Astrocyte of the spinal cord (primary cell): Measurements from ENCODE around the gene C13orf42.

Experiments used
- DNase-seq: peaks from one replicate; pipeline ENCODE4 v3.0.0; 2011; ENCODE audit warnings: low read depth, low spot score
- H3K4me3 ChIP-seq: 2 replicates; pipeline ENCODE4 v1.5.1; 2011; ENCODE audit warnings: low read depth, mild to moderate bottlenecking, low read length, moderate library complexity
- CTCF ChIP-seq: IDR thresholded peaks from 2 replicates; pipeline ENCODE4 v1.5.1; 2012; ENCODE audit warnings: low read depth, mild to moderate bottlenecking, low read length, inconsistent platforms
- in situ Hi-C: cut with HindIII; loops from 2 replicates; pipeline ENCODE4 v1.10.0; 2017; ENCODE audit warnings: low sequenced_read_pairs

The C13orf42 gene

GRCh38 chr13:51048616-51049015 lies 62.5 kb downstream of the C13orf42 start:
- no peak overlapping the region for H3K4me3 ChIP-seq
- DNase-seq: no peak
- in situ Hi-C loops: no loop called here
- no peak for TF ChIP-seq CTCF

- TF ChIP-seq CTCF: no peak
These were observed 63.0 kb downstream of the C13orf42 start for GRCh38 chr13:51048166-51048461.

GRCh38 chr13:51047434-51048165 lies 63.5 kb downstream of the C13orf42 start:
- in situ Hi-C loops: no loop called here
- no peak overlapping the region for H3K4me3 ChIP-seq
- DNase-seq: no peak

More at GRCh38 chr13:51048166-51048461, 63.0 kb downstream of the C13orf42 start:
- in situ Hi-C loops: no loop called here
- no peak for DNase-seq
- no peak overlapping the region for H3K4me3 ChIP-seq

GRCh38 chr13:51045451-51045850 lies 65.6 kb downstream of the C13orf42 start:
- H3K4me3 ChIP-seq: no peak overlapping the region
- no peak for DNase-seq
- TF ChIP-seq CTCF: no peak
- in situ Hi-C loops: no loop called here

More at GRCh38 chr13:51047434-51048165, 63.5 kb downstream of the C13orf42 start:
- no peak for TF ChIP-seq CTCF

GRCh38 chr13:51044023-51044665 lies 66.9 kb downstream of the C13orf42 start:
- in situ Hi-C loops: no loop called here
- no peak for TF ChIP-seq CTCF

GRCh38 chr13:51043310-51043709 lies 67.8 kb downstream of the C13orf42 start:
- no peak overlapping the region for H3K4me3 ChIP-seq
- DNase-seq: no peak
- TF ChIP-seq CTCF: no peak
- in situ Hi-C loops: no loop called here

More at GRCh38 chr13:51044023-51044665, 66.9 kb downstream of the C13orf42 start:
- DNase-seq: no peak
- H3K4me3 ChIP-seq: no peak overlapping the region
